Measurements from ENCODE around the gene TPST1. TPM values are rescaled to one million over a fixed set of nuclear protein-coding genes. Genes with fewer than 3 reads are reported as not detected.

TPST1 gene
- total and polyA plus RNA-seq, 2 donors (not counting 1 experiment from before 2014, with no cell fraction given): 81.8 to 151 TPM

DNA sequence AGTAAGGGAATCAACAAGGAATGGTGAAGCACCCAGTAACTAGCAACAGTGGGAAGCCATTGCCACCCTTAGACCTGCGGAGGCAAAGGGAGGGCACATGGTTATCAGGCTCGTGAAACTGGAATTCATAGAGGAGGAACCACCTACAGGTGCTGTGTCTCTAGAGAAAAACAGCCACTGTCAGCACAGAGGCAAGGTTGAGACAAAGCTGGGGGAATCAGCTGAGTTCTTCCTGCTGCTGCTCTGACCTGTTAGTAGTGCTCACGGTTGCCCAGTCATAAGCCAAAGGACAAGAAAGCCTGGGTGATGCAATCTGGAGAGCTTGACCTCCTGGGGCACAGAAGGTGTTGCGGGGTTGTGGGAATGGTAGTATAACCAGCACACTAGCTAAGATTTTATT is 110.1 kb downstream of the TPST1 start:
- no peak overlapping the region for H3K4me2 ChIP-seq (ENCODE audit: extremely low read depth, insufficient read depth, low read length)
- no peaks in the 10 kb centered on the region for H3K27me3 ChIP-seq (ENCODE audit: control insufficient read depth, insufficient read depth, low read length)
- H3K9ac ChIP-seq (ENCODE audit: insufficient read depth, low read length): no peak overlapping the region
- no peak for TF ChIP-seq EZH2 (IDR thresholded peaks at IDR 0.05; ENCODE audit: low read length, missing control alignments)
- TF ChIP-seq, protein P1, sequence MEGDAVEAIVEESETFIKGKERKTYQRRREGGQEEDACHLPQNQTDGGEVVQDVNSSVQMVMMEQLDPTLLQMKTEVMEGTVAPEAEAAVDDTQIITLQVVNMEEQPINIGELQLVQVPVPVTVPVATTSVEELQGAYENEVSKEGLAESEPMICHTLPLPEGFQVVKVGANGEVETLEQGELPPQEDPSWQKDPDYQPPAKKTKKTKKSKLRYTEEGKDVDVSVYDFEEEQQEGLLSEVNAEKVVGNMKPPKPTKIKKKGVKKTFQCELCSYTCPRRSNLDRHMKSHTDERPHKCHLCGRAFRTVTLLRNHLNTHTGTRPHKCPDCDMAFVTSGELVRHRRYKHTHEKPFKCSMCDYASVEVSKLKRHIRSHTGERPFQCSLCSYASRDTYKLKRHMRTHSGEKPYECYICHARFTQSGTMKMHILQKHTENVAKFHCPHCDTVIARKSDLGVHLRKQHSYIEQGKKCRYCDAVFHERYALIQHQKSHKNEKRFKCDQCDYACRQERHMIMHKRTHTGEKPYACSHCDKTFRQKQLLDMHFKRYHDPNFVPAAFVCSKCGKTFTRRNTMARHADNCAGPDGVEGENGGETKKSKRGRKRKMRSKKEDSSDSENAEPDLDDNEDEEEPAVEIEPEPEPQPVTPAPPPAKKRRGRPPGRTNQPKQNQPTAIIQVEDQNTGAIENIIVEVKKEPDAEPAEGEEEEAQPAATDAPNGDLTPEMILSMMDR (conservative IDR thresholded peaks at IDR 0.05 in 1 of 2, IDR thresholded peaks at IDR 0.05 in 1 of 2; ENCODE audit: low read depth in 1 of 2, low read length in 2 of 2): no peak
- no peaks in the 10 kb centered on the region for H4K20me1 ChIP-seq (ENCODE audit: control insufficient read depth, extremely low read depth, insufficient read depth, low read length)
- peak in 1 of 2 donors; percentile 50 for DNase-seq (ENCODE audit: low read depth in 2 of 2)
- no peak overlapping the region for H3K4me3 ChIP-seq (replicated peaks in 1 of 4; ENCODE audit: control extremely low read depth in 1 of 4, insufficient read depth in 1 of 4, low read depth in 3 of 4, low read length in 4 of 4)
- H3K9me3 ChIP-seq (ENCODE audit: control insufficient read depth, insufficient read depth, low read depth, low read length): no peaks in the 10 kb centered on the region
- no peaks in the 10 kb centered on the region for H3K36me3 ChIP-seq (ENCODE audit: control insufficient read depth, insufficient read depth, low read length)
- H3K27ac ChIP-seq (ENCODE audit: insufficient read depth, low read length): no peak overlapping the region
- no peak overlapping the region for H2AFZ ChIP-seq (ENCODE audit: low read length)
- H3K79me2 ChIP-seq (ENCODE audit: control insufficient read depth, insufficient read depth, low read length): no peaks in the 10 kb centered on the region
- no peaks in the 10 kb centered on the region for H3K4me1 ChIP-seq (ENCODE audit: control insufficient read depth, extremely low read depth, insufficient read depth, low read length)

DNA sequence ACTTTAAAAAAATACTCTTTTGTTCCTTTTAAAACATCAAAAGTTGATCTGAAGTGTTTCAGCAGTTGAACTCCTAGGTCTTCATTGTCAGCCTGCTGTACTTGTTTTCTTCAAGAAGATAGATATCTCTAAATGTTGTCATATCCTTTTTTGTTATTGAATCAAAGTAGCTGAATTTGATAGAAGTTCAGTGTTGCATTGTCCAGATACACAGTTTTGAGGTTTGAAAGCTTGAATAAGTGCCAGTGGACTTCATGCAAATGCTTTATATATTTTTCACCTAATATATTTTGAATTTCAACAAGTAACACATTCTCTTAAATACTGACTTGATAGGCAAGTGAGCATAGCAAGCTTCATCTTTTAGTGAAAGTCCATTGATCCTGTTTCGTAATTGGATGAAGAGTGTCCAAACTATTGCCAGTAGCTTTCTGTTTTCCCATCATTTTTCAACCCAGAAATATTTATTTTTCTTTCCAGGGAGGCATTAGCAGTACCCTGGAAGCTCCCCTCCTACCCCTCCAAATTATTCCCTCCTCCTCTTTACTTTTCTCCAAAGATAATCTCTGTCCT is 114.4 kb downstream of the TPST1 start:
- TF ChIP-seq EZH2 (IDR thresholded peaks at IDR 0.05; ENCODE audit: low read length, missing control alignments): no peak
- TF ChIP-seq, protein P1 (conservative IDR thresholded peaks at IDR 0.05 in 1 of 2, IDR thresholded peaks at IDR 0.05 in 1 of 2; ENCODE audit: low read depth in 1 of 2, low read length in 2 of 2): no peak
- no peaks in the 10 kb centered on the region for H3K9me3 ChIP-seq (ENCODE audit: control insufficient read depth, insufficient read depth, low read depth, low read length)
- no peaks in the 10 kb centered on the region for H4K20me1 ChIP-seq (ENCODE audit: control insufficient read depth, extremely low read depth, insufficient read depth, low read length)
- H3K4me1 ChIP-seq (ENCODE audit: control insufficient read depth, extremely low read depth, insufficient read depth, low read length): no peaks in the 10 kb centered on the region
- no peak overlapping the region for H2AFZ ChIP-seq (ENCODE audit: low read length)
- H3K9ac ChIP-seq (ENCODE audit: insufficient read depth, low read length): no peak overlapping the region
- H3K4me2 ChIP-seq (ENCODE audit: extremely low read depth, insufficient read depth, low read length): no peak overlapping the region
- H3K36me3 ChIP-seq (ENCODE audit: control insufficient read depth, insufficient read depth, low read length): no peaks in the 10 kb centered on the region
- H3K79me2 ChIP-seq (ENCODE audit: control insufficient read depth, insufficient read depth, low read length): no peaks in the 10 kb centered on the region
- no peaks in the 10 kb centered on the region for H3K27me3 ChIP-seq (ENCODE audit: control insufficient read depth, insufficient read depth, low read length)
- DNase-seq (ENCODE audit: low read depth in 2 of 2): peak in 1 of 2 donors; percentile 24
- H3K27ac ChIP-seq (ENCODE audit: insufficient read depth, low read length): no peak overlapping the region
- H3K4me3 ChIP-seq (replicated peaks in 1 of 4; ENCODE audit: control extremely low read depth in 1 of 4, insufficient read depth in 1 of 4, low read depth in 3 of 4, low read length in 4 of 4): no peak overlapping the region

DNA sequence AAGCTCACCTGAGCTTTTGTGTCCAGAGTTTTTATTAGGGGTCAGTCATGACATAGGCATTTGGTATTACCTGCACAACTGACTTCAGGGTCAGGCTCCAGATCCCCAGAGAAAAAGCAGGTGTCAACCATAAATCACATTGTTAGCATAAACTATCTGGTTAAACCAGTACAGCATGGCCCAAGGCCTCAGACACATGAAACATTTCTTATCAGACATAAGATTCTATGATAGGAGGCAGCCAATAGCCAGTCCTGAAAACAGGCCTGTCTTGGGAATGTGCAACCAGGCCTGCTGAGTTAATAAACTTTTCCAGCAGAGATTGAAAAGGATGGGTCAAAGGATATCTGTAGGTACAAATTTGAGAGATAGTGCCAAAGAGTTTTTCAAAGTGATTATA is 116.1 kb downstream of the TPST1 start:
- no peak overlapping the region for H3K4me2 ChIP-seq (ENCODE audit: extremely low read depth, insufficient read depth, low read length)
- H3K4me3 ChIP-seq (replicated peaks in 1 of 4; ENCODE audit: control extremely low read depth in 1 of 4, insufficient read depth in 1 of 4, low read depth in 3 of 4, low read length in 4 of 4): no peak overlapping the region
- no peaks in the 10 kb centered on the region for H3K36me3 ChIP-seq (ENCODE audit: control insufficient read depth, insufficient read depth, low read length)
- no peak overlapping the region for H2AFZ ChIP-seq (ENCODE audit: low read length)
- no peak for DNase-seq (ENCODE audit: low read depth in 2 of 2)
- peaks cover 3% of the 10 kb centered on the region for H3K4me1 ChIP-seq (ENCODE audit: control insufficient read depth, extremely low read depth, insufficient read depth, low read length)
- no peaks in the 10 kb centered on the region for H3K79me2 ChIP-seq (ENCODE audit: control insufficient read depth, insufficient read depth, low read length)
- no peak overlapping the region for H3K27ac ChIP-seq (ENCODE audit: insufficient read depth, low read length)
- H3K9me3 ChIP-seq (ENCODE audit: control insufficient read depth, insufficient read depth, low read depth, low read length): no peaks in the 10 kb centered on the region
- no peaks in the 10 kb centered on the region for H3K27me3 ChIP-seq (ENCODE audit: control insufficient read depth, insufficient read depth, low read length)
- H4K20me1 ChIP-seq (ENCODE audit: control insufficient read depth, extremely low read depth, insufficient read depth, low read length): no peaks in the 10 kb centered on the region
- no peak overlapping the region for H3K9ac ChIP-seq (ENCODE audit: insufficient read depth, low read length)
- TF ChIP-seq, protein P1 (conservative IDR thresholded peaks at IDR 0.05 in 1 of 2, IDR thresholded peaks at IDR 0.05 in 1 of 2; ENCODE audit: low read depth in 1 of 2, low read length in 2 of 2): no peak
- TF ChIP-seq EZH2 (IDR thresholded peaks at IDR 0.05; ENCODE audit: low read length, missing control alignments): no peak
